ENCODE data around the gene MBD5. TPM values are rescaled to one million over a fixed set of nuclear protein-coding genes. Genes with fewer than 3 reads are reported as not detected.

Gene MBD5
- total RNA-seq, 4 donors from 2014 or later = 51.2 to 85.9 (median 72.6) TPM

- no peaks in the 10 kb centered on the region for H3K27me3 ChIP-seq
- H3K27ac ChIP-seq = no peak overlapping the region
- peaks cover 3 to 7% of the 10 kb centered on the region in 2 donors for H3K4me1 ChIP-seq
- H3K9me3 ChIP-seq = no peaks in the 10 kb centered on the region
- no peak overlapping the region for H3K4me3 ChIP-seq (replicated peaks in 1 of 3)
- intact Hi-C loops (cut with DNase I) = no loop called here
- no peaks in the 10 kb centered on the region for H3K36me3 ChIP-seq
- TF ChIP-seq CTCF (IDR thresholded peaks at IDR 0.05) (no peak), POLR2A (IDR thresholded peaks at IDR 0.05) (no peak)
- DNase-seq = no peak
Measured at GRCh38 chr2:148300544-148300943, 279.7 kb downstream of the MBD5 start.

GRCh38 chr2:148301362-148301761 lies 280.5 kb downstream of the MBD5 start:
- WGBS, 2 donors = 76 to 77% methylated on average over 3 of the region's 3 CpGs
- TF ChIP-seq POLR2A (IDR thresholded peaks at IDR 0.05) (no peak), CTCF (IDR thresholded peaks at IDR 0.05) (no peak)
- no peak overlapping the region for H3K27ac ChIP-seq
- no peak for DNase-seq
- intact Hi-C loops (cut with DNase I) = no loop called here
- H3K9me3 ChIP-seq = no peaks in the 10 kb centered on the region
- no peak overlapping the region for H3K4me3 ChIP-seq (replicated peaks in 1 of 3)
- H3K36me3 ChIP-seq = no peaks in the 10 kb centered on the region
- no peaks in the 10 kb centered on the region for H3K27me3 ChIP-seq
- peaks cover 3 to 7% of the 10 kb centered on the region in 2 donors for H3K4me1 ChIP-seq

GRCh38 chr2:148302526-148302925 lies 281.6 kb downstream of the MBD5 start:
- H3K4me1 ChIP-seq = peaks cover 3 to 7% of the 10 kb centered on the region in 2 donors
- TF ChIP-seq POLR2A (IDR thresholded peaks at IDR 0.05) (no peak), CTCF (IDR thresholded peaks at IDR 0.05) (no peak)
- H3K27ac ChIP-seq = no peak overlapping the region
- intact Hi-C loops (cut with DNase I) = no loop called here
- no peaks in the 10 kb centered on the region for H3K9me3 ChIP-seq
- WGBS, 2 donors = 46 to 47% methylated on average over 4 of the region's 4 CpGs
- peak; percentile 59 to 70 for DNase-seq
- H3K4me3 ChIP-seq (replicated peaks in 1 of 3) = no peak overlapping the region
- no peaks in the 10 kb centered on the region for H3K36me3 ChIP-seq
- no peaks in the 10 kb centered on the region for H3K27me3 ChIP-seq

GRCh38 chr2:148303161-148303560 lies 282.3 kb downstream of the MBD5 start:
- WGBS, 2 donors = 93 to 95% methylated on average over 2 of the region's 2 CpGs
- Histone ChIP-seq H3K27me3 (no peaks in the 10 kb centered on the region), H3K27ac (no peak overlapping the region), H3K4me1 (peaks cover 3 to 7% of the 10 kb centered on the region in 2 donors), H3K36me3 (no peaks in the 10 kb centered on the region), H3K9me3 (no peaks in the 10 kb centered on the region), H3K4me3 (replicated peaks in 1 of 3) (no peak overlapping the region)
- intact Hi-C loops (cut with DNase I) = no loop called here
- no peak for TF ChIP-seq POLR2A (IDR thresholded peaks at IDR 0.05)
- no peak for TF ChIP-seq CTCF (IDR thresholded peaks at IDR 0.05)
- no peak for DNase-seq

- 77 to 87% methylated on average over 5 of the region's 5 CpGs for WGBS, 2 donors
- intact Hi-C loops (cut with DNase I) = no loop called here
Measured at GRCh38 chr2:148305476-148305875, 284.6 kb downstream of the MBD5 start.

More at GRCh38 chr2:148305476-148305875, 284.6 kb downstream of the MBD5 start:
- H3K27ac ChIP-seq = no peak overlapping the region
- DNase-seq = no peak
- TF ChIP-seq POLR2A (IDR thresholded peaks at IDR 0.05) (no peak), CTCF (IDR thresholded peaks at IDR 0.05) (no peak)
- H3K27me3 ChIP-seq = no peaks in the 10 kb centered on the region
- H3K36me3 ChIP-seq = no peaks in the 10 kb centered on the region
- peaks cover 3 to 6% of the 10 kb centered on the region in 2 donors for H3K4me1 ChIP-seq
- H3K4me3 ChIP-seq (replicated peaks in 1 of 3) = no peak overlapping the region
- no peaks in the 10 kb centered on the region for H3K9me3 ChIP-seq

All from thyroid gland (tissue), 4 donors.